HG02798 (cell line): Measurements from ENCODE around the gene CDK13.
A peak's percentile ranks its signal among the peaks of the same experiment; 100 is the strongest.

Experiments used
- ATAC-seq: cut with Tn5 transposase; IDR thresholded peaks from one replicate; pipeline ENCODE4 v1.9.1; 2021; ENCODE audit warnings: mild to moderate bottlenecking; ENCODE audit not compliant: unreplicated experiment, poor library complexity

CDK13 gene

DNA sequence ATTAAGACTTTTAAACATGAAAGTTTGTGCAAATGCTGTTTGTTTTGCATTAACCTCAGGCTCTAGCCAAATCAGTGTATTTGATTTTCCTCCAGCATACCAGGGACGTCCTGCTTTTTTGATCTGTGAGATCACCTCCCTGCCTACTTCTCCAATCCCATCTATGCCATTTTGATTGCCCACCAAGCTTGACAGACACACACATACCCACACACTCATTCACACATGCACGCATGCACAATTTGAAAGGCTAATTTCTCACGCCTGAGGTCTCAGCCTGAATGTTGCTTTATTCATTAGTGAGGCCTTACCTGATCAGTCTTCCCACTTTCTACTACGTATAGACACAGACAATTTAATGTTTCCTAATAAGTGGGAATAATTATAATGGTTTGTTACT lies 53.5 kb downstream of the CDK13 start:
- ATAC-seq, result no peak

DNA sequence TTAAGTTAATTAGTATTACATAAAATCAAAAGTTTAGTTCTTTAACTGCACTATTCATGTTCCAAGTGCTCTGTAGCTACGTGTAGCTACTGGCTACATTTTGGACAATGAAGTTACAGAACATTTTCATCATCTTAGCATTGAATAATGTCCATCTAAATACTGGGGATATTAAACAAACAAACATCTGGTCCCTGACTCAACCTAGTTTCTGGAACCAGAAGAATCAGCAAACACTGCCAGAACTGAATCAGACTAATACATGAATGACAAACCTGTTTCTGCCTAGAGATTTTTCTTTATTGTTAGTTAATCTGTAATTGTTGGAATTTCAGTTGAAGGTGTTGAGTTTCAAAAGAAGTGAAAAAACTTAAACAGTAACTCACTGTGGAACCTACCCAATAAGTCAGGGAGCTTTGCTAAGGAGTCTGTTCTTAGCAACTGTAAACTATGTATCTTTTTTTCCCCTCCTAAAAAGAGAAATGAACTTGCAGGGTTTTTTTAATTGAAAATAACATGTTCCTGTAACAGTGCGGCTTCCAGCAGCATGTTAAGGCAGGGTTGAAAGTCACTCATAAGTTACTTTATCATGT lies 58.3 kb downstream of the CDK13 start:
- no peak for ATAC-seq

DNA sequence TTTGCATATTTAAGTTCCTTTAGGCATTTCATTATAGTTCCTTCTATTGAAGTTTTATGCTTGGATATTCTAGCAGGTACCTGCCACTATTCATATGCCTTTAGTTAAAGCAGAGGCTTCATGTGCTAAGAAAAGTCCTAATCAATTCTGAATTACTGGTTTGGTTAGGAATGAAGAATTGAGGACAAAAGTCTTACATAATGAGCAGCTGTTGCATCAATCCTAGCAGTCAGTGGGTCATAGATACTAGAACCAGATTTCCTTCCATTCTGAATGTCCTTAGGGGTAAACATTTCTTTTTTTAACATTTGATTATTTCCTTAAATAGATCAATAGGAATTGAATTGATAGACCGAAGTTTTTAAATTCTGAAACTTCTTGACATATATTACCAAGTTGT lies 59.2 kb downstream of the CDK13 start:
- ATAC-seq, result no peak

- no peak for ATAC-seq
These were observed 64.3 kb downstream of the CDK13 start for GRCh38 chr7:40014376-40014775.

- peak; percentile 90 for ATAC-seq
These were observed 65.8 kb downstream of the CDK13 start for GRCh38 chr7:40015790-40016296.

- no peak for ATAC-seq
These were observed 69.5 kb downstream of the CDK13 start for GRCh38 chr7:40019558-40019957.

GRCh38 chr7:40024048-40024447 lies 74.0 kb downstream of the CDK13 start:
- no peak for ATAC-seq

- ATAC-seq, result no peak
These were observed 74.8 kb downstream of the CDK13 start for GRCh38 chr7:40024841-40025240.

DNA sequence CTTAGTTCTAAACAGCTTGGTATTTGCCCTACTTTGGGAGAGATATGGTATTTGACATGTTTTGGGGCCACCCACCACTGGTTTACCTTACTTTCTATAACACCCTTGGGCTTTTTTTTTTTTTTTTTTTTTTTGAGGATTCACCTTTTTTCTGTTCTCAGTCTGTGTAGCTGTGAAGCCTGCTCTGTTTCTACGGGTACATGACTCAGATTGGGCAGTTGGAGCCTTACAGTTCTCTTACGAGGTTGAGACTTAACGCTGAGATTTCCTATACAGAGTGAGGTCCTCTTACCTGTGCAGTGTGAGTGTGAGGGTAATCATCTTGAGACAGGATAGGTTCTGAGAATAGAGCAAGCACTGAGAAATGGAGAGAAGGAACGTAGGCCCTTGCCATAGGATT lies 77.5 kb downstream of the CDK13 start:
- ATAC-seq, result no peak

GRCh38 chr7:40033826-40034225 lies 83.8 kb downstream of the CDK13 start:
- ATAC-seq, result no peak

GRCh38 chr7:40041456-40041855 lies 91.4 kb downstream of the CDK13 start:
- ATAC-seq, result no peak

- no peak for ATAC-seq
These were observed 93.1 kb downstream of the CDK13 start for GRCh38 chr7:40043164-40043563.

- no peak for ATAC-seq
These were observed 97.6 kb downstream of the CDK13 start for GRCh38 chr7:40047661-40048060.

GRCh38 chr7:40057292-40057691 lies 107.2 kb downstream of the CDK13 start:
- no peak for ATAC-seq

DNA sequence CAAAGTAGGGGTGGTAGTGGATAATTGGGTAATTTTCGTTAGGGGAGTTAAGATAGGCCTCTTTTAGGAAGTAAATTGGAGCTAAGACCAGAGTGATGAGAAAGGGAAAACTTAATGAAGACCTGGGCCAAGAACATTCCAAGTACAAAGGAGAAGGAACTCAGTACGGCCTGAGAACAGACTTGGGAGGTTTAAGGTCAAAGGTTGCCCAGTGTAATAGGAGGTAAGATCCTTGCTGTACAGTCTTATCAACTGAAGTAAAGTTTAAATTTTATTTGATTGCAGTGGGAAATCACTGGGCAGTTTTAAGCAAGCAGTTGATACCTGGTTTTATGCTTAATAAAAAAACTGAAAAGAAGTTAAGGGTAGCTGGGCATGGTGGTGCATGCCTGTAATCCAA lies 108.0 kb downstream of the CDK13 start:
- no peak for ATAC-seq

- ATAC-seq, result no peak
These were observed 108.6 kb downstream of the CDK13 start for GRCh38 chr7:40058636-40059035.

DNA sequence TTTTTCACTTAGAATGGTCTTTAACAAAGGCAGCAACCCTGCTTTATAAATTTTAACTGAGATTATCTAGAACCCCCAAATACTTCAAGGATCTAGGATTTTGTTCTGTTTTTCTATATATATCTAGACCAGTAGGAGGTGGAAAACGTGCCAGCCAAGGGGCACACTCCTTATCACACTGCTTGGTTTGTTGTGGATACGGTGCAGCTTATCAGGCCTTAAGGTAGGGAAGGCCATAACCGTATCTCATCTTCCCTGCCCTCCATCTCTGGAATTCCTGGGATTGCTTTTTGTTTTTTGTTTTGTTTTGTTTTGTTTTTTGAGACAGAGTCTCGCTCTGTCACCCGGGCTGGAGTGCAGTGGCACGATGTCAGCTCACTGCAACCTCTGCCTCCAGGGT lies 109.0 kb downstream of the CDK13 start:
- ATAC-seq, result no peak

DNA sequence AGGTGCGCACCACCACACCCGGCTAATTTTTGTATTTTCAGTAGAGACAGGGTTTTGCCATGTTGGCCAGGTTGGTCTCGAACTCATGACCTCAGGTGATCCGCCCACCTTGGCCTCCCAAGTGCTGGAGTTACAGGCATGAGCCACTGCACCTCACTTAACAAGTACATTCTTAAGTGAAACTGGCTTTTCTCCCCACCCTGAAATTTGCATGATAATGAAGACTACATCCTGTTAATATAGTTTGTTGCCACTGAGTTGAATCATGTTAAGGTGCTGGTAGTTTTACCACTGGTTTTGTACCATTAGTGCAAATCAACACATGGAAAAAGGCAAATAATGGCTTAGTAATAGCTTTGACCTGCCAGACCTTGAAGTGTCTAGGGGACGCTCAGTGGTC lies 122.2 kb downstream of the CDK13 start:
- no peak for ATAC-seq

DNA sequence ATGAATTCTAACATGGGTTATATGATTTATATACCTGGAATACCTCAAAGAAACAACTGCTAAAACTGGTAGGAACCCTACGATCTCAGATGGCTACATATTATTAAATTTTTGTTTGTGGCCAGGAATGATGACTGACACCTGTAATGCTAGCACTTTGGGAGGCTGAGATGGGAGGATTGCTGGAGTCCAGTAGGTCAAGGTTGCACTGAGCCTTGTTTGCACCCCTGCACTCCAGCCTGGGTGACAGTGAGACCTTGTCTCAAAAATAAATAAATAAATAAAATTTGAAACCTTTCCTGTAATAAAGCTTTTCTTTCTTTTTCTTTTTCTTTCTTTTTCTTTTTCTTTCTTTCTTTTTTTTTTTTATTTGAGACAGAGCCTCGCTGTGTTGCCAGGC lies 123.2 kb downstream of the CDK13 start:
- no peak for ATAC-seq

DNA sequence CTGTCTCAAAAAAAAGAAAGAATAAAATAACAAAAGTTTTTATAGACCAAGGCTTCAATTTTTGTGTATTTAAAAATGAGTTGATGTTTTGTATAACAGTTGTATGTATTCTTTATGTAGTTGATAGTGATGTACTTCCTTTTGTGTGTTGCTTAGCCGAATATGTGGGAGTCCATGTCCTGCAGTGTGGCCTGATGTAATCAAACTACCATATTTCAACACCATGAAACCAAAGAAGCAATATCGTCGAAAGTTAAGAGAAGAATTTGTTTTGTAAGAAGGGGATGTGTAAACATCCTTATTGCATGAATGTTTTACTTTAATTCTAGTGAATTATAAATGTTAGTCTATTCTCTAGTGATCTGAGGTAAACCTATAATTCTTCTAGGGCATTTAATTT lies 127.8 kb downstream of the CDK13 start:
- ATAC-seq, result no peak

GRCh38 chr7:40092182-40092581 lies 142.1 kb downstream of the CDK13 start:
- no peak for ATAC-seq

- ATAC-seq, result no peak
These were observed 143.7 kb downstream of the CDK13 start for GRCh38 chr7:40093631-40094350.
